GM12875 (cell line): Measurements from ENCODE around the gene MTHFD2L.

Experiments
- H3K4me3 ChIP-seq: one replicate; pipeline ENCODE4 v1.5.1; 2011; ENCODE audit warnings: low read depth, low read length, control low read depth
- CTCF ChIP-seq: IDR thresholded peaks from 2 replicates; pipeline ENCODE4 v1.5.1; 2011; ENCODE audit warnings: low read depth, mild to moderate bottlenecking, control low read depth, inconsistent platforms, low read length, moderate library complexity, borderline replicate concordance; ENCODE audit not compliant: insufficient read depth

Gene MTHFD2L

GRCh38 chr4:74283614-74284013 is 125.7 kb downstream of the MTHFD2L start:
- H3K4me3 ChIP-seq: no peak overlapping the region
- no peak for TF ChIP-seq CTCF

GRCh38 chr4:74284053-74284452 is 126.1 kb downstream of the MTHFD2L start:
- no peak overlapping the region for H3K4me3 ChIP-seq
- TF ChIP-seq CTCF: no peak

- no peak overlapping the region for H3K4me3 ChIP-seq
- TF ChIP-seq CTCF: no peak
These were observed 129.2 kb downstream of the MTHFD2L start for GRCh38 chr4:74287164-74287563.

GRCh38 chr4:74287791-74288190 is 129.9 kb downstream of the MTHFD2L start:
- H3K4me3 ChIP-seq: no peak overlapping the region
- TF ChIP-seq CTCF: no peak

- no peak overlapping the region for H3K4me3 ChIP-seq
- no peak for TF ChIP-seq CTCF
These were observed 133.6 kb downstream of the MTHFD2L start for GRCh38 chr4:74291471-74291870.

GRCh38 chr4:74292111-74292870 is 134.4 kb downstream of the MTHFD2L start:
- no peak for TF ChIP-seq CTCF
- no peak overlapping the region for H3K4me3 ChIP-seq

GRCh38 chr4:74293558-74293957 is 135.6 kb downstream of the MTHFD2L start:
- no peak for TF ChIP-seq CTCF
- H3K4me3 ChIP-seq: no peak overlapping the region
